ENCODE data around the gene SGSM2. TPM values are rescaled to one million over a fixed set of nuclear protein-coding genes. Genes with fewer than 3 reads are reported as not detected.

Gene SGSM2
- total RNA-seq, 2 donors from 2014 or later: 32.7 to 77.5 TPM

DNA sequence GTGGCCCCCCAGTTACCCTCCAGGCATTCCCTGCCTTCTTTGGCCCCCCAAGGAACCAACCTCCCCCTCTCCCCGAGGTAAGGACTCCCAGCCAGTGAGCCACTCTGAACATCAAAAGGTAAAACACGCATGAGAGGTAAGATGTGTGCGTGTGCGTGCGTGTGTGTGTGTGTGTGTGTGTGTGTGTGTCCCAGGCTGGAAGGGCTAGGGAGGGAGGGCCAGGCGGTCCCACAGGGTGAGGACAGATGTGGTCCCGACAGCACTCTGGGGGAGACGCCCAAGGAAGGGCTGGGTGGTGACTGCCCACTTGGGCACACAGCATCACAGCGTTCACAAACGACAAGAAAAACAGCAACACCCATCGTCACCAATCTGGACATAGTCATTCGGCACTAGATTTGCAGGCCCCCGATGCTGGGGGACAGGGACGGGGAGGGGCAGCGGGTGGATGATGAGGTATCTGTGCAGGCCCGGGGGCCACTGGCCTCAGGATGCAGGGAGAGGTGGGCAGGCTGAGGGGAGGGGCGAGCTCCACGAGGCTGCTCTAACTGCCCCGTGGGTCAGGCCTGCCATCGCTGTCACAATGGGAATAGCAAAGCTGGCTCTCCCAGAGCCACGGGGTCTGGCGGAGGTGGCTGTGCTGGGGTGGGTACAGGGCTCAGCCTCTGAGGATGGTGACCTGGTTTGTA is 47.3 kb downstream of the SGSM2 start:
- TF ChIP-seq POLR2A (IDR thresholded peaks at IDR 0.05): no peak
- TF ChIP-seq, protein P1, sequence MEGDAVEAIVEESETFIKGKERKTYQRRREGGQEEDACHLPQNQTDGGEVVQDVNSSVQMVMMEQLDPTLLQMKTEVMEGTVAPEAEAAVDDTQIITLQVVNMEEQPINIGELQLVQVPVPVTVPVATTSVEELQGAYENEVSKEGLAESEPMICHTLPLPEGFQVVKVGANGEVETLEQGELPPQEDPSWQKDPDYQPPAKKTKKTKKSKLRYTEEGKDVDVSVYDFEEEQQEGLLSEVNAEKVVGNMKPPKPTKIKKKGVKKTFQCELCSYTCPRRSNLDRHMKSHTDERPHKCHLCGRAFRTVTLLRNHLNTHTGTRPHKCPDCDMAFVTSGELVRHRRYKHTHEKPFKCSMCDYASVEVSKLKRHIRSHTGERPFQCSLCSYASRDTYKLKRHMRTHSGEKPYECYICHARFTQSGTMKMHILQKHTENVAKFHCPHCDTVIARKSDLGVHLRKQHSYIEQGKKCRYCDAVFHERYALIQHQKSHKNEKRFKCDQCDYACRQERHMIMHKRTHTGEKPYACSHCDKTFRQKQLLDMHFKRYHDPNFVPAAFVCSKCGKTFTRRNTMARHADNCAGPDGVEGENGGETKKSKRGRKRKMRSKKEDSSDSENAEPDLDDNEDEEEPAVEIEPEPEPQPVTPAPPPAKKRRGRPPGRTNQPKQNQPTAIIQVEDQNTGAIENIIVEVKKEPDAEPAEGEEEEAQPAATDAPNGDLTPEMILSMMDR (IDR thresholded peaks at IDR 0.05): no peak
- H3K27me3 ChIP-seq: no peaks in the 10 kb centered on the region
- ATAC-seq (no peak), DNase-seq (no peak)
- intact Hi-C loops (cut with DNase I): loop anchor here (5.0 kb wide), 1 partner anchor 33 kb away; no protein-coding TSS in a partner anchor
- H3K27ac ChIP-seq: no peak overlapping the region
- H3K4me3 ChIP-seq: no peak overlapping the region
- H3K4me1 ChIP-seq: peaks cover 19% of the 10 kb centered on the region
- peaks cover 0 to 7% of the 10 kb centered on the region in 2 donors for H3K36me3 ChIP-seq (replicated peaks in 1 of 2; ENCODE audit: insufficient read depth in 1 of 2, low read depth in 2 of 2)
- WGBS, 2 donors: 71 to 88% methylated on average over 11 to 22 of the region's 22 CpGs
- H3K9me3 ChIP-seq: no peaks in the 10 kb centered on the region

DNA sequence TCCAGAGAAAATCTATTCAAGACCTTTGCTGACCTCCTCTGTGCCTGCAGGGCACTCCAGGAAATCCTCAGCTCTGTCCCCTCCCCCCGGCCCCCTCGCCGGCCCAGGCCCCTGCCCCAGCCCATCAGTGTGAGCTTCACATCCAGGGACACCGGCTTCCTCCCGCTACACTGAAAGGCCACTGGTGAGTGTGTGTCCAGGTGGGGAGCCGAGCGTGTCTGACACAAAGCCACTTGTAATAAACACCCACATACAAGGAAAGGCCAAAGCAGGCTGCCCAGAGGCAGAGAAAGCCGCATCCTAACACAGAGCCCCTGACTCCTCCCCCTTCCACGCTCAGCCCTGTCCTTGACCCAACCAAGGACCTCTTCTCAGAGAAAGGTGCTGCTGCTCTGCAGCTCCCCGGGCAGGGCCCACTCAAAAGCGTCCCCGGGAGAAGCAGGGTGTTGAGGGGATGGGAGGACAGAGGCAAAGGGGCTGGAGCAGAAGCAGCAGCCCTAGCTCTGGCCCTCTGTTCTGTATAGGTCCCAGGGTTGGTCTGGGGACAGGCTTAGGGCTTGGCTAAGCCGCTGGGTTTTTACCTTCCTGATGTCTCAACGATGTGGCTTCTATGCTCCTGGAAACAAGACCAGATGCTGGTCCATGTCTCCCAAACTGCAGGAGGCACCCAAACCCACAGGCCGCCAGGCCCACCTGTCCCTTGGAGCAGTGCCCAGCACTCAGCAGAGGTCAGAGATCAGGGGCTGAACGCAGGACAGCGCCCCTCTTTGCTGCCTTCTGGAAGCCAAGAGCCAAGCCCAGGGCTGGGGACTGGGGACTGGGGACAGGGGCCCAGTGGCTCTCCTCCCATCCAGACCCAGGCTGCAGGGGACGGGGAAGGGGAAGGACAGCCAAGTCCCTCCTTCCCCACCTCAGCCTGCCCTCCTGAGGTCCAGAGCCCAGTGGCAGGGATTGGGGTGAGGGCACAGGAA is 48.2 kb downstream of the SGSM2 start:
- no peaks in the 10 kb centered on the region for H3K9me3 ChIP-seq
- H3K4me1 ChIP-seq: peaks cover 22% of the 10 kb centered on the region
- WGBS, 2 donors: 68 to 77% methylated on average over 9 to 18 of the region's 18 CpGs
- DNase-seq (no peak), ATAC-seq (no peak)
- TF ChIP-seq POLR2A (IDR thresholded peaks at IDR 0.05): no peak
- TF ChIP-seq, protein P1 (IDR thresholded peaks at IDR 0.05): no peak
- intact Hi-C loops (cut with DNase I): no loop called here
- H3K27me3 ChIP-seq: no peaks in the 10 kb centered on the region
- peaks cover 0 to 7% of the 10 kb centered on the region in 2 donors for H3K36me3 ChIP-seq (replicated peaks in 1 of 2; ENCODE audit: insufficient read depth in 1 of 2, low read depth in 2 of 2)
- H3K4me3 ChIP-seq: no peak overlapping the region
- H3K27ac ChIP-seq: no peak overlapping the region

- no peaks in the 10 kb centered on the region for H3K27me3 ChIP-seq
- no peaks in the 10 kb centered on the region for H3K9me3 ChIP-seq
- H3K27ac ChIP-seq: no peak overlapping the region
- H3K4me3 ChIP-seq: no peak overlapping the region
- no peak for TF ChIP-seq POLR2A (IDR thresholded peaks at IDR 0.05)
- TF ChIP-seq, protein P1 (IDR thresholded peaks at IDR 0.05): no peak
- WGBS, 2 donors: 84 to 85% methylated on average over 15 to 20 of the region's 22 CpGs
- peaks cover 0 to 7% of the 10 kb centered on the region in 2 donors for H3K36me3 ChIP-seq (replicated peaks in 1 of 2; ENCODE audit: insufficient read depth in 1 of 2, low read depth in 2 of 2)
- ATAC-seq (no peak), DNase-seq (peak in 1 of 4 donors; percentile 52)
- intact Hi-C loops (cut with DNase I): no loop called here
- H3K4me1 ChIP-seq: peaks cover 24% of the 10 kb centered on the region
Observed at GRCh38 chr17:2386400-2387085, 49.2 kb downstream of the SGSM2 start.

GRCh38 chr17:2387086-2388019 is 50.1 kb downstream of the SGSM2 start:
- Histone ChIP-seq H3K36me3 (replicated peaks in 1 of 2; ENCODE audit: insufficient read depth in 1 of 2, low read depth in 2 of 2) (peaks cover 0 to 7% of the 10 kb centered on the region in 2 donors), H3K27ac (no peak overlapping the region), H3K9me3 (no peaks in the 10 kb centered on the region), H3K4me1 (peaks cover 31% of the 10 kb centered on the region), H3K27me3 (no peaks in the 10 kb centered on the region), H3K4me3 (no peak overlapping the region)
- ATAC-seq (no peak), DNase-seq (no peak)
- intact Hi-C loops (cut with DNase I): no loop called here
- WGBS, 2 donors: 91 to 94% methylated on average over 38 to 39 of the region's 41 CpGs
- TF ChIP-seq, protein P1 (IDR thresholded peaks at IDR 0.05): no peak
- TF ChIP-seq POLR2A (IDR thresholded peaks at IDR 0.05): no peak

Data from body of pancreas (tissue), 4 donors.